Measurements from ENCODE around the gene TAPT1. TPM values are rescaled to one million over a fixed set of nuclear protein-coding genes. Genes with fewer than 3 reads are reported as not detected.

Gene TAPT1
- total and polyA plus RNA-seq, 2 of the 13 experiments (the other 11 are each of a cell fraction or from before 2014, with no cell fraction given) = 24.5 to 25.3 TPM

- TF ChIP-seq PAXIP1 (CRISPR knock-in tag; conservative IDR thresholded peaks at IDR 0.05) (peak; percentile 52), ZSCAN31 (CRISPR knock-in tag; IDR thresholded peaks at IDR 0.05; ENCODE audit: low read depth) (no peak), FOSL1 (CRISPR knock-in tag; IDR thresholded peaks at IDR 0.05; ENCODE audit: borderline replicate concordance) (no peak), TRAFD1 (CRISPR knock-in tag; IDR thresholded peaks at IDR 0.05; ENCODE audit: borderline replicate concordance) (no peak), ZNF160 (CRISPR knock-in tag; IDR thresholded peaks at IDR 0.05) (no peak), ZNF253 (CRISPR knock-in tag; IDR thresholded peaks at IDR 0.05; ENCODE audit: borderline replicate concordance) (no peak), KMT2B (CRISPR knock-in tag; IDR thresholded peaks at IDR 0.05) (no peak), ZNF235 (CRISPR knock-in tag; IDR thresholded peaks at IDR 0.05; ENCODE audit: borderline replicate concordance) (no peak), ZNF747 (CRISPR knock-in tag; IDR thresholded peaks at IDR 0.05; ENCODE audit: borderline replicate concordance) (no peak), IKZF4 (CRISPR knock-in tag; IDR thresholded peaks at IDR 0.05; ENCODE audit: borderline replicate concordance, low read depth, not compliant biosample characterization) (no peak), MED1 (CRISPR knock-in tag; IDR thresholded peaks at IDR 0.05) (0 out of 2 replicates have a peak, but pooled peaks have one; percentile 22), BCLAF1 (IDR thresholded peaks at IDR 0.05) (no peak), ZNF563 (CRISPR knock-in tag; IDR thresholded peaks at IDR 0.05) (no peak), ZUFSP (CRISPR knock-in tag; IDR thresholded peaks at IDR 0.05; ENCODE audit: borderline replicate concordance) (no peak), SOX5 (CRISPR knock-in tag; IDR thresholded peaks at IDR 0.05; ENCODE audit: borderline replicate concordance) (peak; percentile 33; the same call in 1 of the 2 replicates), TSC22D2 (CRISPR knock-in tag; IDR thresholded peaks at IDR 0.05; ENCODE audit: borderline replicate concordance) (no peak), KMT2A (CRISPR knock-in tag; IDR thresholded peaks at IDR 0.05) (no peak), TARDBP (CRISPR knock-in tag; IDR thresholded peaks at IDR 0.05) (0 out of 2 replicates have a peak, but pooled peaks have one; percentile 10), ZSCAN22 (CRISPR knock-in tag; IDR thresholded peaks at IDR 0.05) (no peak), PBX2 (CRISPR knock-in tag; IDR thresholded peaks at IDR 0.05) (no peak)
Measured at GRCh38 chr4:16111533-16111932, 114.7 kb downstream of the TAPT1 start (continued).

All from HepG2 (cell line).